Calu3 (cell line): ENCODE results near the gene SNORC. TPM values are rescaled to one million over a fixed set of nuclear protein-coding genes. Genes with fewer than 3 reads are reported as not detected.
"Not testable (repeated sequence)": the region's sequence is repeated elsewhere in the genome, so short reads cannot be mapped to it uniquely, and the experiment has no call there.

ENCODE experiments used
- BruUV-seq: library from RNA; stranded (reverse); fragments of 400-500 nt; replicated peaks from 2 replicates; lab custom pipeline; 2021; lab: Mats Ljungman, UMichigan
- CTCF ChIA-PET: fragments of 300-600 bp; sonication (Branson Sonifier 250); formaldehyde crosslinking; loops from one replicate; lab custom pipeline; 2022; ENCODE audit warnings: antibody characterized with exemption; lab: Charles Lee
- DNase-seq: peaks from one replicate; pipeline ENCODE4 v3.0.0; 2022
- H3K27ac Mint-ChIP-seq: one replicate; pipeline ENCODE4 v1.8.0; 2022; ENCODE audit warnings: mixed read lengths; ENCODE audit not compliant: unreplicated experiment
- H3K27me3 Mint-ChIP-seq: one replicate; pipeline ENCODE4 v1.8.0; 2022; ENCODE audit warnings: mixed read lengths; ENCODE audit not compliant: unreplicated experiment
- H3K36me3 Mint-ChIP-seq: one replicate; pipeline ENCODE4 v1.8.0; 2022; ENCODE audit warnings: mild to moderate bottlenecking, moderate library complexity, mixed read lengths; ENCODE audit not compliant: insufficient read depth, unreplicated experiment
- H3K4me1 Mint-ChIP-seq: one replicate; pipeline ENCODE4 v1.8.0; 2022; ENCODE audit warnings: mild to moderate bottlenecking, low read depth, mixed read lengths; ENCODE audit not compliant: unreplicated experiment
- H3K4me3 Mint-ChIP-seq: one replicate; pipeline ENCODE4 v1.8.0; 2022; ENCODE audit warnings: mild to moderate bottlenecking, low read depth, moderate library complexity, mixed read lengths; ENCODE audit not compliant: unreplicated experiment
- H3K9me3 Mint-ChIP-seq: one replicate; pipeline ENCODE4 v1.8.0; 2022; ENCODE audit warnings: low read depth, mixed read lengths; ENCODE audit not compliant: unreplicated experiment
- intact Hi-C: fragments of 100-400 bp; cut with micrococcal nuclease; formaldehyde crosslinking; loops from one replicate; pipeline ENCODE4 v1.10.0; 2022; ENCODE audit not compliant: unreplicated experiment
- total RNA-seq: library from RNA; stranded (reverse); gene quantifications from 2 replicates; pipeline ENCODE4 v1.2.3, GENCODE V29; 2022
- TF ChIP-seq, protein P1 (sequence below): fragments of 200-600 bp; IDR thresholded peaks from one replicate; pipeline ENCODE4 v1.8.0; 2022; ENCODE audit warnings: antibody characterized with exemption; ENCODE audit not compliant: unreplicated experiment

The SNORC gene
- total RNA-seq, 1 experiment from 2014 or later, result 4.3 TPM

DNA sequence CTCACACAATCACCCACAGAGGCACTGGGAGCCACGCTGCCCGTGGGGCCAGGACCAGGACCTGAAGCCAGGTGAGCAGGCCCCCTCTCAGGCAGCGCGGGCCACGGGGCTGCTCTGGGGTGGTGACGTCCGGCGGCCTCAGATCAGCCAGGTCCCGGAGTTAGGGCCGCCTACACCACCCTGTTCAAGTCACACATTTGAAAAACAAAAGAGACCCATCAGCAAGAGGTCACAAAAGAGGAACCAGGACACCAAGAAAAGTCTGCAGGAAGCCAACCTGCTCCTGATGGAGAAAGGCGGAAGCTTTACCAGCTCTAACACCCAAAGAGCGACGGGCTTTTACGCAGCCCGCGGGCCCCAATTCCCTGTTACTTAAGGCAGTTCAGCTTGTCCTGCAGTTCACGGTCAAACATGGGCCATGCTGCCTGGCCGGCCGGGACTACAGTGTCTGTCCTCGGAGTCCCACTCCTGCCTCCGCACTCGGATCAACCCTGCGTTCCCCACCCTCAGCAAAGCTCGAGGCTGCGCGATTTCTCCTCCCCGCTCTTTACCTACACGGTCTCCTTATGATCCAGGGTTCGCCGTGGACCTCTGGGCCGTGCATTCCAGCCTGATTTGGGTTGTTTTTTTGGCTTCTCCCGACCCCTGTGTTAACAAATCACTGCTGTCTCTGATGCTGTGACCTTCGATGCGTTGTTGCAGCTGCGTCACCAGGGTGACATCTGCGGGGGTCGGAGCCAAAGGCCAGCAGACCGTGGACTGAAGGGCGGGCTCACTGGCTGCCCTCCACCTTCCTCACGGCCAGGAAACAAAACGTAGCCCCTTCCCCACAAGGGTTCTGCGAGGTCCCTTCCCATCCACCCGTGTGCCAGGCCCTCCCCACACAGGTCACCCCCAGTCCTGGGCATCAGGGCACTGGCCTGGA is 31.0 kb downstream of the SNORC start:
- no peak for DNase-seq
- TF ChIP-seq, protein P1, sequence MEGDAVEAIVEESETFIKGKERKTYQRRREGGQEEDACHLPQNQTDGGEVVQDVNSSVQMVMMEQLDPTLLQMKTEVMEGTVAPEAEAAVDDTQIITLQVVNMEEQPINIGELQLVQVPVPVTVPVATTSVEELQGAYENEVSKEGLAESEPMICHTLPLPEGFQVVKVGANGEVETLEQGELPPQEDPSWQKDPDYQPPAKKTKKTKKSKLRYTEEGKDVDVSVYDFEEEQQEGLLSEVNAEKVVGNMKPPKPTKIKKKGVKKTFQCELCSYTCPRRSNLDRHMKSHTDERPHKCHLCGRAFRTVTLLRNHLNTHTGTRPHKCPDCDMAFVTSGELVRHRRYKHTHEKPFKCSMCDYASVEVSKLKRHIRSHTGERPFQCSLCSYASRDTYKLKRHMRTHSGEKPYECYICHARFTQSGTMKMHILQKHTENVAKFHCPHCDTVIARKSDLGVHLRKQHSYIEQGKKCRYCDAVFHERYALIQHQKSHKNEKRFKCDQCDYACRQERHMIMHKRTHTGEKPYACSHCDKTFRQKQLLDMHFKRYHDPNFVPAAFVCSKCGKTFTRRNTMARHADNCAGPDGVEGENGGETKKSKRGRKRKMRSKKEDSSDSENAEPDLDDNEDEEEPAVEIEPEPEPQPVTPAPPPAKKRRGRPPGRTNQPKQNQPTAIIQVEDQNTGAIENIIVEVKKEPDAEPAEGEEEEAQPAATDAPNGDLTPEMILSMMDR, result no peak
- Mint-ChIP-seq H3K9me3 (no peaks in the 10 kb centered on the region), H3K27ac (no peak overlapping the region), H3K36me3 (no peaks in the 10 kb centered on the region), H3K27me3 (no peaks in the 10 kb centered on the region), H3K4me3 (no peak overlapping the region), H3K4me1 (no peaks in the 10 kb centered on the region)
- intact Hi-C loops, result no loop called here
- CTCF ChIA-PET, result no interaction called here
- no TSS peak for BruUV-seq

DNA sequence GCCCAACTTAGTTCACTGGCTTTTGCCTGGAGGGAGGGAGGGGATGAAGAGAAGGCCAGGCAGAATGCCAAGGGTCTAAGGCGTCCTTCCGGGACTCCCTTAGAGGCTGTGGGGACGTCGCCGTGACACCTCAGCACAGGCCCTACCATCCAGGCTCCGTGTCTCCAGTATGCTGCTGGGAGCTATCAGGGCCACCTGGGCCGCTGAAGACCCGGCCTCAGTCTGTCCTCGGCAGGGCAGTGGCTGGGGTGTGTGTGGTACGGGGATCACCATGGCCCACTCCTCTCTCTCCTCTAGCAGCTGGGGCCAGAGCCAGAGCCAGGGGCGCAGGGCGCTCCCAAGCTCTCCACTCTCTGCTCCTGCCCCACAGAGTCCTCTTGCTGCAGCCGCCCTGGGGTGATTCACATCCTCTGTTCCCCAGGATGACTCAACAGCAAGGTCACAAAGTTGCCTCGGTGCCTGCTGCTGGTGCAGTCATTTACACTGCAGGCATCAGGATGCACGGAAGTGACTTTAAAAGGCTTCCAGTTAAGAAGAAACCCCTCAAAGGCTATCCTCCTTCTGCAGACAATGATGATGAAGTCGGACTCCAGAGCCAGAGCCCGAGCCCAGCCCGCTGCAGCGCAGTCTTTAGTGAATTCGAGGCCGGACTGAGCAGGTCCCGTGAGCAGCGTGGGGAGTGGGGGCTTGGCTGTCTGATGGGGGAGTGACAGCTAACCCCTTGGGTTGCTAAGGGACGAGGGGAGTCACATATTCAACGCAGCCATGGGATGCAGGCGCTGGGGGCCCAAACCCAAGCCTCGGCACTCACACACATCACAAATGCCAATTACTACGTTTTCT is 31.9 kb downstream of the SNORC start:
- Mint-ChIP-seq H3K27me3 (no peaks in the 10 kb centered on the region), H3K9me3 (no peaks in the 10 kb centered on the region), H3K27ac (peak overlapping the region; percentile 12), H3K4me1 (no peaks in the 10 kb centered on the region), H3K36me3 (no peaks in the 10 kb centered on the region), H3K4me3 (no peak overlapping the region)
- no TSS peak for BruUV-seq
- peak; percentile 80 for DNase-seq
- TF ChIP-seq, protein P1, result no peak
- intact Hi-C loops, result no loop called here
- CTCF ChIA-PET, result no interaction called here

DNA sequence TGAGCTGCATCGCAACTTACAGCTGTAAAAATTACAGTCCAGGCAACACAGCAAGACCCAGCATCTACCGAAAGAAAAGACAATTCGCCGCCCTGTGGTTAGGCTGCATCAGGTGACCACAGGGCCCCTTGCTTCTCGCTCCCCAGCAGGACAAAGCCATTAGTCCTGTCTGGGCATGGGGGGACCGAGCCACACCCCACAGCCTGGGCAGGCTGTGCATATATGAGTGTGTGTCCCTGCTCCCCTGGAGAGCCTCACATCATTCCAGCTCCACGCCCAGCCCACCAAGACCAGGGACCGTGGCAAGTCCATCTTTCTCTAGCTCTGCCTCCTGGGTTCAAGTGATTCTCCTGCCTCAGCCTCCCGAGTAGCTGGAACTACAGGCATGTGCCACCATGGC is 33.9 kb downstream of the SNORC start:
- BruUV-seq, result no TSS peak
- H3K4me1 Mint-ChIP-seq, result no peaks in the 10 kb centered on the region
- TF ChIP-seq, protein P1, result no peak

DNA sequence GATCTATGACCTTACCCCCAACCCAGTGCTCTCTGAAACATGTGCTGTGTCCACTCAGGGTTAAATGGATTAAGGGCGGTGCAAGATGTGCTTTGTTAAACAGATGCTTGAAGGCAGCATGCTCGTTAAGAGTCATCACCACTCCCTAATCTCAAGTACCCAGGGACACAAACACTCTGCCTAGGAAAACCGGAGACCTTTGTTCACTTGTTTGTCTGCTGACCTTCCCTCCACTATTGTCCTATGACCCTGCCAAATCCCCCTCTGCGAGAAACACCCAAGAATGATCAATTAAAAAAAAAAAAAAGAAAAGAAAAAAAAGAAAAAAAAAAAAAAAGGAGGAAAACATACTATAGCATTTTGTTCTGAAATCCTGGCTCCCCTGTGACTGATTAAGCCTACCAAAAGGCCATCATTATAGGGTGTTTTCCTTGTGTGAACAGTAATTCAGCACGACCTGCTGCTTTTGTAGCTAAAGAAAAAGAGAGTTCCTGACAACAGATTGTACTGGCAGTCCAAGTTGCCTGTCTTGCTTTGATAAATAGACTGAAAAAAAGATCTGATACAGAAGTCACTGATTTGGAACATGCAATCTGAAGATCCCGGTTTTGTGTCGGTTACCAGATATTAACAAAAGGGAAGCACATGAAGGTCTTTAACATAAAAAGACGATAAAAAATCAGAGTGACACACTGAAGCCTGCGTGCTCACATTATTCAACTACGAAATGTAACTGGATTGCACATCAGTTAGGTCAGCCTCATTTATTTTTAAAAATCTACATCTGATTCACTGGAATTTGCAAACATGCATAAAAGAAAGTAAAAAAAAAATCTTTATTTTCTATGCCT is 37.0 kb downstream of the SNORC start:
- CTCF ChIA-PET, result interaction anchor here (0.6 kb wide), 1 partner anchor 149 kb away, joined by 3 read pairs; no protein-coding TSS in a partner anchor
- H3K9me3 Mint-ChIP-seq, H3K27me3 Mint-ChIP-seq, DNase-seq, H3K27ac Mint-ChIP-seq, H3K4me1 Mint-ChIP-seq, H3K36me3 Mint-ChIP-seq, intact Hi-C loops, BruUV-seq, H3K4me3 Mint-ChIP-seq: not testable (repeated sequence)

More for the DNA sequence above, 33.9 kb downstream of the SNORC start:
- CTCF ChIA-PET, result no interaction called here
- Mint-ChIP-seq H3K27ac (no peak overlapping the region), H3K4me3 (no peak overlapping the region), H3K36me3 (no peaks in the 10 kb centered on the region), H3K9me3 (no peaks in the 10 kb centered on the region), H3K27me3 (no peaks in the 10 kb centered on the region)
- intact Hi-C loops, result no loop called here
- DNase-seq, result no peak

DNA sequence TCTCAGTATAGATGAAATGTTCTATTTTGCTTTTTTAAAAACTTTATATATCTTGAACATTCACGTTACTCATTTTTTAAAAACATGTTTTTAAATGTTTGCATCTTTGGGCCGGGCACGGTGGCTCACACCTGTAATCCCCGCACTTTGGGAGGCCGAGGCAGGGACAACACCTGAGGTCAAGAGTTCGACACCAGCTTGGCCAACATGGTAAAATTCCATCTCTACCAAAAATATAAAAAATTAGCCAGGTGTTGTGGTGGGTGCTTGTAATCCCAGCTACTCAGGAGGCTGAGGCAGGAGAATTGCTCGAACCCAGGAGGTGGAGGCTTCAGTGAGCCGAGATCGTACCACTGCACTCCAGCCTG is 37.6 kb downstream of the SNORC start:
- H3K36me3 Mint-ChIP-seq, DNase-seq, H3K4me1 Mint-ChIP-seq, H3K4me3 Mint-ChIP-seq, H3K27me3 Mint-ChIP-seq, H3K27ac Mint-ChIP-seq, H3K9me3 Mint-ChIP-seq, BruUV-seq, intact Hi-C loops: not testable (repeated sequence)
- CTCF ChIA-PET, result interaction anchor here (0.6 kb wide), 1 partner anchor 149 kb away, joined by 3 read pairs; no protein-coding TSS in a partner anchor
